KMS-11 (cell line): ENCODE data around the gene IER3.

ENCODE experiments used
- H2AFZ ChIP-seq: fragments of 200-600 bp; sonication (generic); 2 replicates; pipeline ENCODE4 v1.6.1; 2016; ENCODE audit warnings: antibody characterized with exemption, mixed run types, low read depth
- H3K27ac ChIP-seq: fragments of 200-600 bp; sonication (generic); 2 replicates; pipeline ENCODE4 v1.6.1; 2016; ENCODE audit warnings: mild to moderate bottlenecking, mixed run types
- H3K27me3 ChIP-seq: fragments of 200-600 bp; sonication (generic); 2 replicates; pipeline ENCODE4 v1.6.1; 2017; ENCODE audit warnings: mild to moderate bottlenecking, low read depth, mixed run types, moderate library complexity; ENCODE audit not compliant: insufficient read depth
- H3K36me3 ChIP-seq: fragments of 200-600 bp; sonication (generic); 2 replicates; pipeline ENCODE4 v1.6.1; 2017; ENCODE audit warnings: mild to moderate bottlenecking, mixed run types; ENCODE audit not compliant: insufficient read depth
- H3K4me1 ChIP-seq: fragments of 200-600 bp; sonication (generic); 2 replicates; pipeline ENCODE4 v1.6.1; 2016; ENCODE audit warnings: mild to moderate bottlenecking, low read depth, mixed run types; ENCODE audit not compliant: poor library complexity, severe bottlenecking
- H3K4me2 ChIP-seq: fragments of 200-600 bp; sonication (generic); 2 replicates; pipeline ENCODE4 v1.7.0; 2016; ENCODE audit warnings: mild to moderate bottlenecking, mixed run types
- H3K4me3 ChIP-seq: fragments of 200-600 bp; sonication (generic); IDR thresholded peaks from 2 replicates; pipeline ENCODE4 v1.6.1; 2017; ENCODE audit warnings: low read depth, low read length, mixed read lengths; ENCODE audit not compliant: insufficient read depth
- H3K79me2 ChIP-seq: fragments of 200-600 bp; sonication (generic); 2 replicates; pipeline ENCODE4 v1.6.1; 2016; ENCODE audit warnings: low read depth, mixed run types; ENCODE audit not compliant: insufficient read depth
- H3K9ac ChIP-seq: fragments of 200-600 bp; sonication (generic); 2 replicates; pipeline ENCODE4 v1.6.1; 2016; ENCODE audit warnings: mild to moderate bottlenecking, mixed run types
- H4K20me1 ChIP-seq: fragments of 200-600 bp; sonication (generic); 2 replicates; pipeline ENCODE4 v1.6.1; 2016; ENCODE audit warnings: mild to moderate bottlenecking, mixed run types; ENCODE audit not compliant: insufficient read depth
- CTCF ChIP-seq: fragments of 200-600 bp; sonication (generic); conservative IDR thresholded peaks from 2 replicates; pipeline ENCODE4 v1.6.1; 2017; ENCODE audit warnings: low read depth, mild to moderate bottlenecking, antibody characterized with exemption, low read length, moderate library complexity, mixed read lengths

Gene IER3

GRCh38 chr6:30770592-30770991, 26.2 kb upstream of the IER3 start:
- no peak overlapping the region for H3K27ac ChIP-seq
- H3K27me3 ChIP-seq = no peaks in the 10 kb centered on the region
- H3K9ac ChIP-seq = no peak overlapping the region
- H2AFZ ChIP-seq = no peak overlapping the region
- no peak overlapping the region for H3K4me2 ChIP-seq
- no peaks in the 10 kb centered on the region for H3K79me2 ChIP-seq
- H3K36me3 ChIP-seq = no peaks in the 10 kb centered on the region
- H3K4me1 ChIP-seq = no peaks in the 10 kb centered on the region
- H4K20me1 ChIP-seq = no peaks in the 10 kb centered on the region
- no peak for TF ChIP-seq CTCF
- H3K4me3 ChIP-seq = no peak overlapping the region

- Histone ChIP-seq H3K4me3 (no peak overlapping the region), H3K27ac (no peak overlapping the region)
- no peak for TF ChIP-seq CTCF
Measured at GRCh38 chr6:30769853-30770524, 25.6 kb upstream of the IER3 start.

GRCh38 chr6:30769088-30769852, 24.9 kb upstream of the IER3 start:
- Histone ChIP-seq H3K27ac (no peak overlapping the region), H3K27me3 (no peaks in the 10 kb centered on the region), H4K20me1 (no peaks in the 10 kb centered on the region), H3K4me3 (no peak overlapping the region), H3K4me2 (no peak overlapping the region), H3K36me3 (no peaks in the 10 kb centered on the region), H3K4me1 (no peaks in the 10 kb centered on the region), H3K79me2 (no peaks in the 10 kb centered on the region), H3K9ac (no peak overlapping the region), H2AFZ (no peak overlapping the region)
- no peak for TF ChIP-seq CTCF

More at GRCh38 chr6:30769853-30770524, 25.6 kb upstream of the IER3 start:
- H3K9ac ChIP-seq = no peak overlapping the region
- H3K4me1 ChIP-seq = no peaks in the 10 kb centered on the region
- no peak overlapping the region for H2AFZ ChIP-seq
- no peaks in the 10 kb centered on the region for H3K27me3 ChIP-seq
- no peak overlapping the region for H3K4me2 ChIP-seq
- H4K20me1 ChIP-seq = no peaks in the 10 kb centered on the region
- H3K79me2 ChIP-seq = no peaks in the 10 kb centered on the region
- H3K36me3 ChIP-seq = no peaks in the 10 kb centered on the region

- Histone ChIP-seq H3K4me2 (no peak overlapping the region), H3K4me3 (no peak overlapping the region), H3K36me3 (no peaks in the 10 kb centered on the region), H3K27me3 (no peaks in the 10 kb centered on the region; the same call in 1 of the 2 replicates), H3K27ac (no peak overlapping the region), H4K20me1 (no peaks in the 10 kb centered on the region), H3K9ac (no peak overlapping the region), H3K4me1 (no peaks in the 10 kb centered on the region), H3K79me2 (no peaks in the 10 kb centered on the region), H2AFZ (no peak overlapping the region)
- no peak for TF ChIP-seq CTCF
Measured at GRCh38 chr6:30768634-30769087, 24.3 kb upstream of the IER3 start.
